Hematopoietic multipotent progenitor cell (in vitro differentiated cells): ENCODE data around the gene SLC35F1. TPM values are rescaled to one million over a fixed set of nuclear protein-coding genes. Genes with fewer than 3 reads are reported as not detected.

Source experiments
- DNase-seq, 3 donors: peaks; one replicate each; pipeline ENCODE4 v3.0.0-alpha.2; 2011 to 2015; ENCODE audit warnings: low read depth in 2 of 3, low spot score in 2 of 3
- total RNA-seq: library from RNA; depleted of rRNA; stranded (reverse); fragments of >200 nt; gene quantifications from one replicate; pipeline ENCODE4 v1.2.3, GENCODE V29; 2012

Gene SLC35F1
- total RNA-seq, 1 donor, result not detected

DNA sequence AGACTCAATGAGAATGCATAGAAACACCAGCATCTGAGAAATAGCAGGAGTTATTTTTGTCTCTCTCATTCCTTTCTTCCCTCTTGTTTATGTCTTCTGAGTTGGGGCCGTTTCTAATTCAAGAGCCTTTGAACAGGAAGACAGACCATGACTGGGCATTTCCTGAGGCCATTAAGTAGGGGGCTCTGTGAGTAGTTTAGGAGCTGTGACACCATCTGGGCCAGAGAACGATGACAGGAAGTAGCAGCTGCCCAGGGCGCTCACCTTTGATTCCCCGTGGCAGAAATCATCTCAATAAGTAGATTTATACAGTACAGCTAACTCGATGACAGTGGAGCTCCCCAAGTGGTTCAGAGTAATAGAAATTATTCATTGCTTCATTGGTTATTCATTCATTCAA lies 342.6 kb downstream of the SLC35F1 start:
- DNase-seq, result peak in 2 of 3 donors; percentile 5 to 25

DNA sequence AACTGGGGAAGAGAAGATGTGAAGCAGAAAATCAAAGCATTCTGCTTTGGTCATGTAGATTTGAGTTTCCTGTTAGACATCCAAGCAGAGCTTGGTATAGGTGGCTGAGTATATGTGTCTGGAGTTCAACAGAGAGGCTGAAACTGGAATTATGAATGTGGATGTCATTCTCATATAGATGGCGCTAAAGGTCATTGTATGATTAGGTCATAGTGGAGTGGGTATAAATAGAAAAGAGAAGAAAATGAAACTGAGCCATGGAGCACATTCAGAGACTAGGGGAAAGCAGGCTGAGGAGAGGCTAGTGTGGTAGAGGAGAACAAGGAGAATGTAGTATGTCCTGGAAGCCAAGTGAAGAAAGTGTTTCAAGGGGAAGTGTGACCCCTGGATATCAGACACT lies 345.4 kb downstream of the SLC35F1 start:
- peak in 1 of 3 donors; percentile 6 for DNase-seq

DNA sequence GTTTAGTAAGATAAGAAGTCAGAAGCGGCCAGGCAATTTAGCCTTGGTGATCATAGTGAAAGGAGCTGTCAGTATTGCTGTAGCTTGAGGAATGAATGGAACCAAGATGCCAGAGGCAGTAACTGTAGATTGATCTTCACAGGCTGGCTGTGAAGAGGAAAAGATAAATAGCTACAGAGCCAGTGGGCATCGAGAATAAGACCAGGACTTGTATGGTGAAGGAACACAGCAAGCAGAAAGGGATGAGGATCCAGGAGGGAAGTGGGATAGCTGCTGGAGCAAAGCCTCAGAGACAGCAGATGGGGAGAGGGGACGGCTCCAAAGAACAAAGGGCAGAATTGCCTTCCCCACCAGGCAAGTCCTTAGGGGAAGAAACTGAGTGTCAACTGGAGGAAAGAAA lies 346.7 kb downstream of the SLC35F1 start:
- DNase-seq, result no peak

DNA sequence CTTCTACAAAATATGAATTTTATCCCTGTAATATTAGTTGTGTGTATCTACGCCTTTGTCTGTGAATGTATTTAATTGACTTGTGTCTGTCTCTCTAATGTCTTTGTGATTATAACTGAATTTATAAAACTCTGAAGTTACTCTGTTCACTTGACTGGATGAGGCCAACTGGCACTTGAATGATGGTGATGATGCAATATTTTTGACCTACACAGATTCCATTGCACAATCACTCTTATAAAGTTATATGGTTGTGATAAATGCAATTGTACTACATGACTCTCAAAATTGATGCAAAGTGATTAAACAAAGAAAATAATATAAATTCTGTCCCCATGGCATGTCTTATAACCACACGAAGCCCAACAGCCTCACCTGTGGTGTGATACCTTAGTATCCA lies 353.8 kb downstream of the SLC35F1 start:
- no peak for DNase-seq

DNA sequence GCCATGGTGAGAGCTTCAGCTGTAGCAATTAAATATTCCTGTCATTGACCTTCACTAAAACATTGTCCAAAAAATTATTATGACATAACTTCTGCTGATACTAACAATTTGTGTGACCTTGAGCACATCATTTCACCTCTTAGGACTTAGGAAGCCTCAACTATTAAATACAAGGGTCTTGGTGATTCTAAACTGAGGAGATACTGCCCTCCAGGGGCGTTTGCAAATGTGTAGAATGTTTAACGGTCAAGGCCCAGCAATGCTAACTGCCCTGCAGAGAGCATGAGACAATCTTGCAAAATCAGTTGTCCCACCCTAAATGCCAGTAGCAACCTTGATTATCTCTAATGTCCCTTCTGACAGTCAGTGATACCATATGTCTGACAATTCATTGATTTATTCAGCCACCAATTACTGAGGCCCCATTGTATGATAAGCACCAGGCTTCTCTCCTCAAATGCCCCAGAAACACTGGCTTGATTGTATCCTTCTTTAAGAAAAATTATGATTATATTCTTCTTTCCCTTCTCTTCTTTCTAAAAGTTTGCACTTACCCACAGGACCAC lies 356.9 kb downstream of the SLC35F1 start:
- peak in 2 of 3 donors; percentile 25 to 44 for DNase-seq

DNA sequence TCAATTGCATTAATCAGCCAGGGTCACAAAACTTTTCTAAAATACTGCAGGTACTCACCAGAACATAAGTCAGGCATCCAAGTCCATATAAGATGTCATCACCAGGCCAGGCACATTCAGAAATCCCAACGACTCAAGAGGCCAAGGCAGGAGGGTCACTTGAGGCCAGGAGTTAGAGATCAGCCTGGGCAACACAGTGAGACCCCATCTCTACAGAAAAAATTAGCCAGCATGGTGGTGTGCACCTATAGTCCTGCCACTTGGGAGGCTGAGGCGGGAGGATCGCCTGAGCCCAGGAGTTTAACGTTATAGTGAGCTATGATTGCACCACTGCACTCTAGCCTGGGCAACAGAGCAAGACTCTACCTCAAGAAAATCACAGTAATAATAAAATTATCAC lies 362.6 kb downstream of the SLC35F1 start:
- DNase-seq, result no peak

DNA sequence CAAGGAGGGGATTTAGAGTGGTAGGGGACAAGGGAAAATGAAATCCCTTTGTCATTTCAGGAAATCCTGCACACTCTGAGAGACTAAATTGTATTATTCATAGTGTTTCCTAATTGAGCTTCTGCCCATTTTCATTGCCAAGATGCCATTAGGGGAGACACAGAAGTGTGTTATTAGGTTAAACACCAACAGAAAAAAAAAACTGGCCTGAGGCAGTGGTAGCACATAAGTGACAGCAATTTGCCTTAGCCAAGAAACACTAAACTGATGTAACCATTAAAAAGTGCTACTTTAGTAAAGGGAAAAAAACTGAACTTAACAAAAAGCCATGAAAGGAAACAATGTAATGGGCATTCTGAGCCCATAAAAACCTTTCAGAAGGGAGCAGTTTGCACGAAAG lies 370.6 kb downstream of the SLC35F1 start:
- DNase-seq, result no peak

DNA sequence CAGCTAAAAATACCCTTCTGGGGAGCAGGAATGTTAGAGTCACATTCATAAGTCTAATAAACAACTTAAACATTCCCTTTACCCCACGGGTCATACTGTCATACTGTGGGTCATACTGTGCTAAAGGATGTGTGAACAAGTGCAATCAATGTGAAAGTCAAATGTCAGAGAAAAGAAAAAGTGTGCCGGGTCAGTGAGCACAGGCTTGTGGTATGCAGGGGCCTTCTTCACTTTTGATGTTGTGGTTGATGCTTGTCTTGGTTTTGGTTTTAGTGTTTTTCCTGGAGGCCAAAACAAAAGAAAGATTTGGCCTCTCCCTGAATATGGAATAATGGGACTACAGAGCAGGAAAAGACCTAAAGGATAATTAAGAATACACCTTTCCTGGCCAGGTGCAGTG lies 373.1 kb downstream of the SLC35F1 start:
- DNase-seq, result no peak

DNA sequence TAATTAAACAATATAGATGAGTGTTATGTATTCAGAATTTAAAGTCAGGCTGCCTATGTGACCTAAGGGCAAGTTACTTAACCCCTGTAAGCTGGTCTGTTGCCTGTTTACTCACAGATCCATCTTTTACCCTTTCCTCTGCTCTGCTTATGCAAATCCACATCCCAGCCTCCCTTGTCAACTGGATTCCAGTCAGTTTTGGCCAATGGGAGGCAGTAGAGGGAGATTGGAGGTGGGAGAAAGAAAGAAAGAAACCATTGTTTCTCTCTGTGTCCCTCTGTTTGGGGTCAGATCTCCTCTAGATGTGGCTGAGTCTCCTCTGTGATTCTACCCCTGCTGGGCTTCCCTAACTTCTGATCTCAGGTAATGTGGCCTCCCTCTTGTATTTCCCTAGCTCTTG lies 374.2 kb downstream of the SLC35F1 start:
- DNase-seq, result no peak

DNA sequence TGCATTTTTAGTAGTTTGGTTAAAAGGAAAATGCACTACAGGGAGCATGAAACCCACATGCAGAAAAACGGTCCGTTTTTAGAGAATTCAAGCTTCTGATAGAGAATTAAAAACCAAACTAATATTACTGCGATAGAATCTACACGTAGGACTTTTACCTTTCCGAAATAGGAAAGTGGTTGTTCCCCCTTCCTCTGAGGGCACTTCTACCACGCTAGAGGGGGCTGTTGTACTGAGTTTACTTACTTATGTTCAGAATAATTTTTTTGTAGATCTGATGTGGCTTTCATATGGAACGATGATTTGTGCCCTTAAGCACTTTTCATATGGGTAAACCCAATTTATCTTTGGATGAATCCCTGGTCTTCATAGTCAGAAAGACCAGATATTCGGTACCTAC lies 376.7 kb downstream of the SLC35F1 start:
- peak; percentile 11 to 78 (median 50) for DNase-seq

DNA sequence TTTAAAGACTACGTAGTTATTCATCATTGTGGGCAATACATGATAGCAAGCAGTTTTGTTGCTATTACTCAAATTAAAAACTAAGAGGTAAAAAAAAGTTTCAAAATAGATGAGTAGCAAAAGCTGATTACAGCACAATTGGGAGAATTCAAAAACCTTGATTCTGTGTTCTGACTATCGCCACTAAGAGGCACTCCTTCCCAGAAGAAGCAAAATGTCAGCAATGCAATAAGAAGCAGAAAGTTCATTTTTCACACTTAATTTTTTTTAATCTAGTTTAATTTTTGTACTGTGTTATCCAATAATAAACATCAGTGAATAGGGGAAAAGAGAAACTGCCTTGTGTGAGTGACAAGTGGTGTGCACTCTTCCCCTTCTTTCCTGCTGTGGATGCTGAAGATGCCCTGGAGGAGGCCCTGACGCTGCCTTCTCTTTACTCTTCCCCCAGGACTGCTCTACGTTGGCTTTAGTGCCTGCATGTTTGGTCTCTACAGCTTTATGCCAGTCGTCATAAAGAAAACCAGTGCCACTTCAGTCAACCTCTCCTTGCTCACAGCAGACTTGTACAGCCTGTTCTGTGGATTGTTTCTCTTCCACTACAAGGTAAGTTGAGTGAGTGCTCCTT lies 377.8 kb downstream of the SLC35F1 start:
- peak in 1 of 3 donors; percentile 15 for DNase-seq

DNA sequence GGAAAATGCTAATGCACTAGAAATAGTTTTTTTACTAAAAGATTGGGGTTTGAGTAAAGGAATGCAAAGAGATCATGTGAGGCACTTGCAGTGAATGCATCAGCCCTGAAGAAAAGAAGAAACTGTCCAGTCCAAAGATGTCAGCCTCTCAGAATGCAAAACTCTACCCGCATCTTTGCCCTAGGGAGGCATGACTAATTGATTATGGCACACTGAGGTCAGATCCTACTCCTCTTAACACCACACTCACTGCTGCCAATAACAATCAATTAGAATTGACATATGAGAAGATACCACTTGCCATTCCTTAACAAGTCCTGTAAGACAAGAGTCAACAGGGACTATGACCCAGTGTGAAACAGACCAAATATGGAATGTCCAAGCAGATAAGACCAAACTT lies 378.7 kb downstream of the SLC35F1 start:
- DNase-seq, result no peak

DNA sequence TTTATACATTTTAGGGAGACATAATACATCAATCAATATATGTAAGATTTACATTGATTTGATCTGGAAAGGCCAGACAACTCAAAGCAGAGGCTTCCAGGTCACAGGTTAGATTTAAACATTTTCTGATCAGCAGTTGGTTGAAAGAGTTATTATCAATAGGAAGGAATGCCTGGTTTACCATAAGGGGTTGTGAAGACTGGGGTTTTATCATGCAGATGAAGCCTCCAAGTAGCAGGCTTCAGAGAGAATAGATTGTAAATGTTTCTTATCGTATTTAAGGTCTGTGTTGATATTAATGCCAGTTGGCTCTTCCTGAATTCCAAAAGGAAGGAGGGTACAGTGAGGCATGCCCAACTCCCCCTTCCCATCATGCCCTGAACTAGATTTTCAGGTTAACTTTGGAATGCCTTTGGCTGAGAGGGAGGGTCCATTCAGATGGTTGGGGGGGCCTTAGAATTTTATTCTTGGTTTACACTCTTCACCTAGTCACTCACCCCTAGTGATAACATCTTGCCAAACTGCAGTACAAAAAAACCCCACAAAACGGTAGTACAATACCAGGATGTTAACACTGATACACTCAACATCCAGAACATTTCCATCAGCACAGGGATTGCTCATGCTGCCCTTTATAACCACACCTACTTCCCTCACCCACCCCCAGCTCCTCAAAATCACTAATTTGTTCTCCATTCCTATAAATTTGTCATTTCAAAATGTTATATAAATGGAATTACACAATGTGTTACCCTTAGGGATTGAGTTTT lies 381.5 kb downstream of the SLC35F1 start:
- DNase-seq, result no peak

DNA sequence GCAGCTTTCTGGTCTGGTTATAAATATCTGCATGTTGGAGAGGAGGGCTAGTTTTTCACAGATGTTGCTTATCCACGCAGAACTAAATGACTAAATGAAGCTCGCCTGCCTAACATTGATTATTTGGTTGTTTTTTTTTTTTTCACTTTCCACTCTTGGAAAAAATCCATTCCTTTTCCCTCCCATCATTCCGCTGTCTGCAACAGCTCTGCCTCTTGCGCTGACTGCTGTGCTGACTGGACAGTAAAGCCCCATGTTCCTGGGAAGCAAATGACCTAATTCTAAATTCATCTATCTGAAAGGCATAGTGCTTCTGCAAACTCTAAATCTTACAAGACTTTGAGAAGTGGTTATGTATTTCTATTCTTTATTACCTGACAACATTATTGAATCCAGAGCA lies 385.5 kb downstream of the SLC35F1 start:
- DNase-seq, result no peak

DNA sequence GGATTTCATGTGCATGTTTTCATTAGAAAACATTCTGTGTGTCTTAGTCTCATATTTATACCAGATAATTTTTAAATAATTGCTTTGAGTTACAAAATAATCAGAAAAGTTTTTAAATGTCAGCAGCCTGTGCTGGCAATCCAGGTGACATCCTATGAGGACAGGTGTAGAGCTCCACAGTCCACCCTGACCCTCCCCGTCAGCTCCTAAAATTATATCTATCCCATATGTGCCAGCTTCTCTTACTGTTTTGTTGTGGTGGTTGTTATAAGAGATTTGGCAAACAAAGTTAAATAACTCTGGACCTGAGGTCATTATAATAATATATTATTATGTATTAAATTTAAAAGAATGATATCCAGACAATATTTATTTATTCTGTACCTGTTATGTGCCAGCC lies 387.8 kb downstream of the SLC35F1 start:
- DNase-seq, result no peak

DNA sequence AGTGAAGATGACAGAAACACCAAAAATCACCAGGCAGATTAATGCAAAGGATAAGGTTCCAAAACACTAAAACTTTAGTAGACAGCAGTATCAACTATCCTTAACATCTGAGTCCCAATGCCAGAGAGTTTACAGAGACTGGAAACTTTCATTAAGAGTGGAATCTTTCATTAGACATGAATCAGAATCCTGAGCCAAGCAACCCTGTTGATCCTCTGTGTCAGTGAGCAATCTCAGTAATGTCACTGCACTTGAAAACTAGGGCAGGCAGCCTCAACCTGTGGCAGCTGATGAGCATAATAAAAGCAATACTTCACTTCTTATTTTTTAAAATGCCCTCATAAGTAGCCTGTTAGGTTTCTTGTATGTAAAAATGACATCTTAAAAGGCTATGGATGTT lies 388.3 kb downstream of the SLC35F1 start:
- DNase-seq, result no peak

DNA sequence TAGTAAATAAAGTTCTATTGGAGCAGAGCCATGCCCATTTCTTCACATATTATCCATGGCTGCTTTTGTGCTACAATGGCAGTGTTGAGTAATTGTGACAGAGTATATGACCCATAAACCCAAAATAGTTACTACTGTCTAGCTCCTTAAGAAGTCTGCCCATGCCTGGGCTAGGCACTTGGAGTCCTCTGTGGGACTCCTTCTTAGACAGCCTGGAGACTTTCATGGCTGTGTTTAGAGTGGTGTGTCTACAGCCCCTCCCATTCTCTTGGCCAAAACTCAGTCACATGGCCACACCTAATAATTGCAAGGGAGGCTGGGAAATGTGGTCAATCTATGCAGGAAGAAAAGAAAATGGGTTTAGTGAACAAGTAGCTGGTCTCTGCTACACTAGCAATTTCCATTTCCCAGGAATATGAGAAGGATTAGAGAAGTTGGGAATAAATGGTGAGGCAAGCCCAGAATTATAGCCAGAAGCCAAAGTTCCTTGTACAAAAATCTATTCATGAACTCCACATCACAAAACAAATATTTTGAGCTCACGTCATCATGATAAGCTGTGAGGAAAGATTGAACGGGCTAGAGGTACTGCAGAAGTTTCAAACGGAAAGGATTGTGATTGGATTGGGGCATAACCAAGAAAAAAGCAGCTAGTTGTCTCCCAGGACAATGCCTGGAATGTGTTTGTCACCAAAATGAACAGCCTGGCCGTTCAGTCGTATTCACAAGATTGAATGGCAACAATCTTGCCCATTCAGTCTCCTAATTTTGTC lies 389.3 kb downstream of the SLC35F1 start:
- no peak for DNase-seq

DNA sequence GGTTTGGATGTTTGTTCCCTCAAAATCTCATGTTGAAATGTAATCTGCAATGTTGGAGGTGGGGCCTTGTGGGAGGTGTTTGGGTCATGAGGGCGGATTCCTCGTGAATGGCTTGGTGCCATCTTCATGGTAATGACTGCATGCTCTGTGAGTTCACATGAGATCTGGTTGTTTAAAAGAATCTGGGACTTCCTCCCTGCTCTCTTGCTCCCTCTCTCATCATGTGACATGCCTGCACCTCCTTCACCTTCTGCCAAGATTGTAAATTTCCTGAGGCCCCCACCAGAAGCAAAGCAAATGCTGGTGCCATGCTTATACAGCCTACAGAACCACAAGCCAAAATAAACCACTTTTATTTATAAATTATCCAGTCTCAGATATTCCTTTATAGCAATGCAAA lies 390.8 kb downstream of the SLC35F1 start:
- no peak for DNase-seq

DNA sequence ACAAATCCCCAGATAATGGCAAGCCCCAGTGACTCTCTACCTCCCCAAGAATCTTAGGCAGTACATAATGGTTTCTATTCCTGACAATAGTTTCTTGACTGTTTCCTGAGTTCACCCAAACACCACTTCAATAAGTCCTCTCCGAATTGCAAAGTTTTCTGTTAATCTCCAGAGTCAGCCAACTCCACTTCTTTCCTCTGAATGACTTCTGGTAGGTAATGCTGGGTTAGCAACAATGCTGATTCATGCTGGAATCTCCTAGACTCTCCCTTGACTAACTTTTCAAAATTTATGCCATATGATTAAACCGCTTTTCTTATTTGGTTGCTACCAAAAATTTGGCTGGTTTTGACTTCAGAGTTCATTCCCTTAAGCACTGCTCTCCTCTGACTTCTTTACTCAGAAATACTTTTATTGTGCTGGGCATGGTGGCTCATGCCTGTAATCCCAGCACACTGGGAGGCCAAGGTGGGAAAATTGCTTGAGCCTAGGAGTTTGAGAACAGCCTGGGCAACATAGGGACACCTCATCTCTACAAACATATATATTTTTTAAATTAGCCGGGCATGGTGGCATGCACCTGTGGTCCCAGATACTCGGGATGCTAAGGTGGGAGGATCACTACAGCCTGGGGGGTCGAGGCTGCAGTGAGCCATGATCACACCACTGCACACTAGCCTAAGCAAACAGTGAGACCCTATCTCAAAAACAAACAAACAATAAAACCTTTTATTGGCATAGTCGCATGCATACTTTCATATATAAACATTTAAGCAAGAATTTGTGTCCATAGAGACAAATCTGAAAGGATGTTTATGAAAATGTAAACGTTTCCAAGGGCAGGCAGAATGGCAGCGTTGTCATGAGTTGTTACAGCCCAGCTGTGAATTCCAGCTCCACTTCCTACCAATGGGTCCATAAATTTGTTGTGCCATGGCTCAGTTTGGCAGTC lies 391.7 kb downstream of the SLC35F1 start:
- no peak for DNase-seq

DNA sequence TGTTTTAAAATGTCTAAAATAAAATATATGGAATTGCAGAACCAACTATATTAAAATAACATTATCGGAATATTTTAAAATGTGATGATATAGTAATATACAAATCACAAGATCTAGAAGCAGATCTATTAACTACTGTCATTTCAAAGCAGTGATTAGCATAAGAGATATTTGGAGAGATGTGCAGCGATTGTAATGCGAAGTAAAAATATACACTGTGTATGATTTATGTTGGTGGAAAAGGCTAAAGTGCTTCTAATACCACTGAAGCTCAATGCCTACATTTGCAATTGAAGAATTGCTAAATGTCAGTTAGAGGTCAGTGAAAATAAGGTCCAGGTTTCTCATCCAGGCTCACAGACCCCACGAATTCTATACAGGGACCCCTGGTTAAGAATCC lies 392.4 kb downstream of the SLC35F1 start:
- DNase-seq, result no peak
